Retina (tissue), 1 donor: ENCODE measurements around the gene RPL10.
"Not testable (repeated sequence)": the region's sequence is repeated elsewhere in the genome, so short reads cannot be mapped to it uniquely, and the experiment has no call there.

ENCODE experiments used
- DNase-seq: peaks from one replicate; pipeline ENCODE4 v3.0.0-alpha.2; 2016

The RPL10 gene

GRCh38 chrX:154378799-154379568, 19.2 kb upstream of the RPL10 start, which contains the start of gene EMD:
Gene EMD (plus strand): TSS chrX:154379295. CDS start chrX:154379485, 190 bp downstream.
- DNase-seq = peak; percentile 96

- no peak for DNase-seq
Observed at GRCh38 chrX:154379569-154379951, 18.6 kb upstream of the RPL10 start.

DNA sequence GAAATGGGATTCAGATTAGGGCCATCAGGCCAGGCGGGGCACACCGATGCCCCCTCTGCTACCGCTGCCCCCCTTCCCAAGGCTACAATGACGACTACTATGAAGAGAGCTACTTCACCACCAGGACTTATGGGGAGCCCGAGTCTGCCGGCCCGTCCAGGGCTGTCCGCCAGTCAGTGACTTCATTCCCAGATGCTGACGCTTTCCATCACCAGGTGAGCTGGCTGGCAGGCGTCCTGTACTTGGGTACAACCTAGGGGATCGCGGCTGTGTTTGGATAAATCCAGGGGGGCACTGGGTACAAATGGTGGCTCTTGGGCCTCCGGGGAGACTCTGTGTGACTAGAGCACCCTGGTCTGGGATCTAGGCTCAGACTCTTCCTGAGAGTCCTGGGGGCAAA, 18.0 kb upstream of the RPL10 start:
- DNase-seq = no peak

DNA sequence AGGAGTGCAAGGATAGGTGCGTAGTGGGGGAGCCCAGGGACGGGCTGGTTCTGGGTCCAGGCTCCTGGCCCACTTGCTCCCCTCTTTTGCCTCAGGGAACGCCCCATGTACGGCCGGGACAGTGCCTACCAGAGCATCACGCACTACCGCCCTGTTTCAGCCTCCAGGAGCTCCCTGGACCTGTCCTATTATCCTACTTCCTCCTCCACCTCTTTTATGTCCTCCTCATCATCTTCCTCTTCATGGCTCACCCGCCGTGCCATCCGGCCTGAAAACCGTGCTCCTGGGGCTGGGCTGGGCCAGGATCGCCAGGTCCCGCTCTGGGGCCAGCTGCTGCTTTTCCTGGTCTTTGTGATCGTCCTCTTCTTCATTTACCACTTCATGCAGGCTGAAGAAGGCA, 17.4 kb upstream of the RPL10 start:
- no peak for DNase-seq

GRCh38 chrX:154381271-154381670, 16.9 kb upstream of the RPL10 start:
- no peak for DNase-seq

DNA sequence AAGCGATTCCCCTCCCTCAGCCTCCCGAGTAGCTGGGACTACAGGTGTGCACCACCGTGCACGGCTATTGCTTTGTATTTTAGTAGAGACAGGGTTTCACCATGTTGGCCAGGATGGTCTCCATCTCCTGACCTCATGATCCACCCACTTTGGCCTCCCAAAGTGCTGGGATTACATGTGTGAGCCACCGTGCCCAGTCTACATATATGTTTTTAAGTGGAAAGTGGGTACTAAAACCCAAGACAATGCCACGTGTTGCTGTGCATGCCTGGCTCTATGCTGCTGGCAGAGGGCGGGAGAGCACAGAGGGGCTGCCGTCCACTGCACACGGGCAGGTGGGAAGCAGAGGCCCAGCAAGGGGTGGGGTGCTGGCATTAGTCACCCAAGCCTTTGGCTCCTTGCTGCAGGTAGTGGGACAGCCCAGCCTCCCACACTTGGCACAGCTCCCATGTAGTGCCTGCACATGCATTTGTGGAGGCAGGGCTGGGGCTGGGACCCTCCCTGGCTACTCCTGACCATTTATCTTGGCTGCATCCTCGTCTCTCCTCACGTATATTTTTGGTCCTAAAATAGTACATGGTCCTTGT, 15.6 kb upstream of the RPL10 start:
- no peak for DNase-seq

DNA sequence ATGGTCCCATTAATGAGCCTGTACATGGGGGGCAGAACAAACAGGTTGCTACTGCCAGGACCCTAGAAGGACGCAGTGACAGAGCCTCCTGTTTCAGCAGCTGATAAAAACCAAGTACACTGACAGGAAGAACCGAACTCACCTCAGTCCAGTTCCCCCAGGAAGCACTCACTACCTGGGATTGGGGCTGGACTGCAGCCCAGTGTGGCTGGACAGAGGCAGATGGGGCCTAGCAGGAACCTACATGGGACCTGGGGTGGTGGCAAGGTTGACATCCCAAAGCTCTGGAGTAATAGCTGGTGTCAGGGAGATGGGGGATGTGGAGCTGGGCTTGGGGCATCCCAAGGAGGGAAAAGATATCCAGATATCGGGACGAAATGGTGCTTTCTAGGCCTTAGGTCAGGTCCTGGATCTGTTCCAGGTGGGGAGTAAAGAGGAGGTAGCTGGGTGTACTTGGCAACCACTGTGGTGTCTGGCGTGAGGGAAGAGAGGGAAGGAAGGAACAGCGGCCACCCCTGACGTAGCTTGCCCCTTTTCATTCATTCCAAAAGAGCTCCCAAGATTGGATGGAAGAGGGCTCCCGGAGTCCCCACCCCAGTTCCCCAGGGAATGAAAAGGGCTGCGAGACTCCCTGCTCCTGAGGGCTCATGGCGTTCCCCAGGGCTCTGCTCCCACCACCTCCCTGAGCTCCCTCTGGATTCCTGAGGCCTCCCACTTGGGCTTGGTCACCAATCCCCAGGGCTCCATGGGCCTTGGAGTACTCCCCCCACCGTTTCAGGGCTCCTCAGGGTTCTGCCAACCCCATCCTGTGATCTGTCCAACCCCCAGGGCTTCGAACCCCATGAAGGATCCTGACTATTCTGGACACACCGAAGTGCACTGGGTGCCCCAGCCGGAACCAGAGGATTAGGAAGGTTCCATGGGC, 14.6 kb upstream of the RPL10 start:
- no peak for DNase-seq

DNA sequence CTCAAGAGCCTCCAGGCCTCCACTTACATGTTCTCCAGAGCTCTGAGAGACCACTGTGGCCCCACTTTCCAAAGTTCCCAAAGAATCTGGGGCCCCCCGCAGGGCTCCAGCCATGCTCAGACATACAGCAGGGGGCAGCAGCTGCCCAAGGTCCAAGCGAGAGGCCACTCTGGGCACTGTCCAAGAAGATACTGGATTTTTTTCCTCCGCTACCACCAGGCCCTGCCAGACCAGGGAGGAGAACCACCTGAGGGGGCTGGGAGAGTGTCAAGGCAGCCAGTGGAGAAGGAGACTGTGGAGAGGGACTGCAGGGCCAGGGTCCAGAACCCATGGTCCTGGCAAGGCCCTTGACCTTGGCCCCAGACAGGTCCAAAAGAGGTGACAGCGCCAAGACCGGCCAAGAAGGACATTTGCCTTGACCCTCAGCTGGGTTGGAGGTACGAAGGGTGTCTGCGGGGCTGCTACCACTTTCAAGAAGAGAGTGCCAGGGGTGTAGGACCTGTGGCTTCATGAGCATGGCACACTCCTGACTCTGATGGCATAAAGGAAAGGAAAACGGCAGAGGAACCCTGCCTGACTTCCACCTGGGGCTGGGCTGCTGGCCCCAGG, 13.8 kb upstream of the RPL10 start:
- DNase-seq = no peak

DNA sequence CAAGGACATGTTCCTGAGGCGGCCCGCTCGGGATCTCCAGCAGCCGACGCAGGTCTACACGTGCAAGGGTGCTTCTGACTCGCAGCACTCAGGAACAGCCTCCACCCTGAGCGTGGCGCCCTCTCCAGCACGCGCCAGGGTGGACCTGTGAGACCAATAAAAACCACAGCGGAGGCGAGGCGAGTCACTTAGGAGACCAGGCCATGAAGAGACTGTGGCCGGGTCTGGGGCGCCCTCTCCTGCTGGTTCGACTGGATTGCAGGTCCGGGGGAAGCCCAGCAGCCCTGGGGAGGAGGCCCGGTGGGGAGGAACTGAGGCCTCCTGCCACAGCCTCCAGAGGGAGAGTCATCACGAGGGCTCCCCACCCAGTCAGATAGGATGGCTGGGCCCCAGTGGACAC, 10.1 kb upstream of the RPL10 start:
- DNase-seq = not testable (repeated sequence)

DNA sequence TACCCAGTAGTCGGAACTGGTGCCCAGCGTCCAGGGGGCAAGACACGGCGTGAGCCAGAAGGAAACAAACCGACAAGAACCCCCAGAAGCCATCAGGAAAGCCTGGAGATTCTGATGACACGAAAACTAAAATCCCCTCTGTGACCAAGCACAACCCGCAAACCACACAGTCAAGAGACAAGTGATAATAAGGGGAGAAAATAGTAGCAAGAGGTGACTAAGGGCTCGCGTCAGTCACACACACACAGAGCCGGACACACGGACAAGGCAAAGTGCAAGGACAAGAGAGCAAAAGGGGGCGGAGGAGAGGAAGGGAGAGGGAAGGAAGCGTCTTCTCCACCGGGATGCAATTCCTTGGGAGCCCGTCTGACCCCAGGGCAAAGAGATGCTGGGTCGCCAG, 9.5 kb upstream of the RPL10 start:
- not testable (repeated sequence) for DNase-seq

DNA sequence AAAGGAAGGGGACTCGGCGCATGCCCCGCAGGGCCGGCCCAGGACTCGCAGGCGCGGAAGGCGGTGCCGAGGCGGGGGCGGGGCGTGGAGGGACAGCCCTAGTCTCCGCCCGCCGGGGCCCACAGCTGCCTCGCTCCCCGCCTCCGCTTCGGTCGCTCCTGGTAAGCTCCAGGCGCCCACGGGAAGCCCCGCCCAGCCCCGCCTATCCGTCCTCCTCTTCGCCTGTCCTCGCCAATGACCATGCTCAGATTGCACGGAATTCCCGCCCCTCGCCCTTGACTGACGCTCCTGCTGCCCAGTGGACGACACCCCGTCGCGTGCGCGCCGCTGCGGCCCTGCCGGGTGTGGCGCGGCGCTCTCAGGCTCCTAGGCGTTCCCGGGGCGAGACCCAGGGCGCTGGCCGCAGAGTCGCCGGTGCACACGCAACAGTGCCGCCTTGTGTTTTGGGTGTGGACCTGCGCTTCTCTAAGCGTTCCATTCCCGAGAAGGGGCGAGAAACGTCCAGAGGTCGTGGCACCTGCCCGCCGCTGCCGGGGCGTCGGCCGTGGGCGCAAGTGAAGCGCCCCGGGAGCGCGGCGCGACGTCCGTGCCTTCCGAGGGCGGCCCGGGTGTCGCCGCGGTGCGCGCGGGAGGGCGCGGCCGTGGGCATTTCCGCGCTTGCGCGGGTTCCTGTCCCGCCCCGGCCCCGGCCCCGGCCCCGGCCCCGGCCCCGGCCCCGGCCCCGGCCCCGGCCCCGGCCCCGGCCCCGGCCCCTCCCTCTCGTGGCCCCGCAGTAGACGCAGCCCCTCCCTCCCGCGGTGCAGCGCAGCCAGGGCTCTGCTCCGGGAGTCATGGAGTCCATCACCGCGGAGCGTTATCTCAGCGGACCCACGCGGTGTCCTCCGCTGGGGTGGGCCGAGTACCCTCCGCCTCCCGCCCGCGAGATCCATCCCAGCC, 8.1 kb upstream of the RPL10 start:
- not testable (repeated sequence) for DNase-seq

GRCh38 chrX:154396363-154396762, 1.8 kb upstream of the RPL10 start:
- DNase-seq = not testable (repeated sequence)

- DNase-seq = peak; percentile 89
Observed at GRCh38 chrX:154396973-154397887, 947 bp upstream of the RPL10 start.

- peak; percentile 89 for DNase-seq
Observed at GRCh38 chrX:154398668-154399526, 720 bp downstream of the RPL10 start.

GRCh38 chrX:154399527-154400368, 1.6 kb downstream of the RPL10 start:
- no peak for DNase-seq

- not testable (repeated sequence) for DNase-seq
Observed at GRCh38 chrX:154400369-154400817, 2.2 kb downstream of the RPL10 start.

DNA sequence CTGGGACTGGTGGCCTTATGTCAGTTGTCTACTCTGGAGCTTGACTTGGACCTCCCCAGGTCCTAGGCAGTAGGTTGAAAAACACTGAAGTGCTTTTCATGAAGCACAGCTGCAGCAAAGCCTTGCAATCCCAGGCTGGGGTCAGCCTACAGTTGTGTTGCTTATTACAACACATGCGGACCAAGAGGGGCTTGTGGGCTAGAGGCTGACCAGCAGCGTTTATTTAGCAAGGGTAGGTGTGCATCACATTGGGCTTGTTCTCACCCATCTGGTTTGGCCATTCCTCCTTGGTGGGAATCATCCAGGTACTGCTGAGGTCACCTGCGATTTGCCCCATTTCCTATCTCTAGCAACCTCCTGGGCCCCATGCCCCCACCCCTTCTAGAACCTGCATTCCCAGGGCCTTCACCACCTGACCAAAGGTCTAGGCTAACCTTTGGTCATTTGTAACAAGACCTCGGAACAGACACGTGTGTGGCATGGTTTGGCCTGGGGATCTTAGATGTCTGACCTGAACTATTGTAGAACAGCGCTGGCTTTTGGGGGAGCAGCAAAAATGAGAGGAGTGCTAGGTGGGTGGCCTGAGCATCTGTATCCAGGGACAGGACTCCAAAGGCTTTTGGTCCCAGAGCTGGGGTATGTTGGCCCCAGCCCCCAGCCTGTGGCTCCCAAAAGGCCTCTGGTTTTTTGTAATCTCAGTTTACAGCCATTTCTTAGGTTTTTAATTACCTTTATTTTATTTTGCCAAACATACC, 3.0 kb downstream of the RPL10 start:
- DNase-seq = no peak
